HL-60 (cell line): ENCODE measurements around the gene SPTBN1.

Source experiments
- DNase-seq, 2 experiments: peaks; one replicate each; pipeline ENCODE4 v3.0.0-alpha.2; 2010 to 2020; ENCODE audit warnings: low read depth in 1 of 2, low spot score in 1 of 2
- H3K27ac ChIP-seq: fragments of 250-450 bp; sonication (Bioruptor Pico); replicated peaks from 2 replicates; pipeline ENCODE4 v1.5.1; 2020; ENCODE audit warnings: mild to moderate bottlenecking, moderate library complexity
- H3K27me3 ChIP-seq: fragments of 250-450 bp; sonication (Bioruptor Pico); 2 replicates; pipeline ENCODE4 v1.5.1; 2021; ENCODE audit warnings: mild to moderate bottlenecking, moderate library complexity; ENCODE audit not compliant: insufficient read depth, poor library complexity, severe bottlenecking
- H3K4me3 ChIP-seq: replicated peaks from 2 replicates; pipeline ENCODE4 v1.5.1; 2011; ENCODE audit warnings: mild to moderate bottlenecking, control low read depth, low read length; ENCODE audit not compliant: insufficient read depth
- GABPA ChIP-seq: IDR thresholded peaks from 2 replicates; pipeline ENCODE4 v1.6.1; 2012; ENCODE audit warnings: low read depth
- POLR2AphosphoS5 ChIP-seq: IDR thresholded peaks from 2 replicates; pipeline ENCODE4 v1.6.1; 2012; ENCODE audit warnings: low read depth
- SPI1 ChIP-seq: IDR thresholded peaks from 2 replicates; pipeline ENCODE4 v1.6.1; 2012; ENCODE audit warnings: low read depth, mild to moderate bottlenecking, borderline replicate concordance
- TF ChIP-seq, protein P1 (sequence below): IDR thresholded peaks from one replicate; pipeline ENCODE4 v1.5.1; 2011; ENCODE audit warnings: low read length, control low read depth, inconsistent platforms; ENCODE audit not compliant: insufficient read depth
- TF ChIP-seq, protein P2 (sequence below): IDR thresholded peaks from 2 replicates; pipeline ENCODE4 v1.6.1; 2012; ENCODE audit warnings: low read depth; ENCODE audit not compliant: insufficient replicate concordance

The SPTBN1 gene

DNA sequence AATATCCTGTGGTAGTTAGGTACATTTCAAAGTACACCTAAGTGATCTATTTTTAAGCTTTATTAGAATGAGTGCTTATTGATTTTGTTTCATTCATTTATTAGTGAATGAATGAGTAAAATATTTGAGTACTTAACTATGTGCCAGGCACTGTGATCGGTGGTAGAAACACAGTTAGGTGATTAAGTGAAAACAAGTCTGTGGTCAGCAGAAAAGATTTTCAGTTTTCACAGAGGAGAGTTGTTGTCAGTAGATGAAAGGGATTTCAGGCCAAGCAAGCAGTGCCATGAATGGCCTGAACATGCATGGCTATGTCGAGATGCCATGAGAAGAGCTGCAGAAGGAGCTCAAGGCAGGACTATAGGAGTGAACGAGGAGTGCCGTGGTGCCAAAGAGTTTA lies 85.9 kb downstream of the SPTBN1 start:
- no peak for DNase-seq
- no peaks in the 10 kb centered on the region for H3K27me3 ChIP-seq
- no peak overlapping the region for H3K27ac ChIP-seq
- no peak overlapping the region for H3K4me3 ChIP-seq
- TF ChIP-seq, protein P1, sequence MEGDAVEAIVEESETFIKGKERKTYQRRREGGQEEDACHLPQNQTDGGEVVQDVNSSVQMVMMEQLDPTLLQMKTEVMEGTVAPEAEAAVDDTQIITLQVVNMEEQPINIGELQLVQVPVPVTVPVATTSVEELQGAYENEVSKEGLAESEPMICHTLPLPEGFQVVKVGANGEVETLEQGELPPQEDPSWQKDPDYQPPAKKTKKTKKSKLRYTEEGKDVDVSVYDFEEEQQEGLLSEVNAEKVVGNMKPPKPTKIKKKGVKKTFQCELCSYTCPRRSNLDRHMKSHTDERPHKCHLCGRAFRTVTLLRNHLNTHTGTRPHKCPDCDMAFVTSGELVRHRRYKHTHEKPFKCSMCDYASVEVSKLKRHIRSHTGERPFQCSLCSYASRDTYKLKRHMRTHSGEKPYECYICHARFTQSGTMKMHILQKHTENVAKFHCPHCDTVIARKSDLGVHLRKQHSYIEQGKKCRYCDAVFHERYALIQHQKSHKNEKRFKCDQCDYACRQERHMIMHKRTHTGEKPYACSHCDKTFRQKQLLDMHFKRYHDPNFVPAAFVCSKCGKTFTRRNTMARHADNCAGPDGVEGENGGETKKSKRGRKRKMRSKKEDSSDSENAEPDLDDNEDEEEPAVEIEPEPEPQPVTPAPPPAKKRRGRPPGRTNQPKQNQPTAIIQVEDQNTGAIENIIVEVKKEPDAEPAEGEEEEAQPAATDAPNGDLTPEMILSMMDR = no peak
- no peak for TF ChIP-seq SPI1
- TF ChIP-seq GABPA = no peak
- TF ChIP-seq, protein P2, sequence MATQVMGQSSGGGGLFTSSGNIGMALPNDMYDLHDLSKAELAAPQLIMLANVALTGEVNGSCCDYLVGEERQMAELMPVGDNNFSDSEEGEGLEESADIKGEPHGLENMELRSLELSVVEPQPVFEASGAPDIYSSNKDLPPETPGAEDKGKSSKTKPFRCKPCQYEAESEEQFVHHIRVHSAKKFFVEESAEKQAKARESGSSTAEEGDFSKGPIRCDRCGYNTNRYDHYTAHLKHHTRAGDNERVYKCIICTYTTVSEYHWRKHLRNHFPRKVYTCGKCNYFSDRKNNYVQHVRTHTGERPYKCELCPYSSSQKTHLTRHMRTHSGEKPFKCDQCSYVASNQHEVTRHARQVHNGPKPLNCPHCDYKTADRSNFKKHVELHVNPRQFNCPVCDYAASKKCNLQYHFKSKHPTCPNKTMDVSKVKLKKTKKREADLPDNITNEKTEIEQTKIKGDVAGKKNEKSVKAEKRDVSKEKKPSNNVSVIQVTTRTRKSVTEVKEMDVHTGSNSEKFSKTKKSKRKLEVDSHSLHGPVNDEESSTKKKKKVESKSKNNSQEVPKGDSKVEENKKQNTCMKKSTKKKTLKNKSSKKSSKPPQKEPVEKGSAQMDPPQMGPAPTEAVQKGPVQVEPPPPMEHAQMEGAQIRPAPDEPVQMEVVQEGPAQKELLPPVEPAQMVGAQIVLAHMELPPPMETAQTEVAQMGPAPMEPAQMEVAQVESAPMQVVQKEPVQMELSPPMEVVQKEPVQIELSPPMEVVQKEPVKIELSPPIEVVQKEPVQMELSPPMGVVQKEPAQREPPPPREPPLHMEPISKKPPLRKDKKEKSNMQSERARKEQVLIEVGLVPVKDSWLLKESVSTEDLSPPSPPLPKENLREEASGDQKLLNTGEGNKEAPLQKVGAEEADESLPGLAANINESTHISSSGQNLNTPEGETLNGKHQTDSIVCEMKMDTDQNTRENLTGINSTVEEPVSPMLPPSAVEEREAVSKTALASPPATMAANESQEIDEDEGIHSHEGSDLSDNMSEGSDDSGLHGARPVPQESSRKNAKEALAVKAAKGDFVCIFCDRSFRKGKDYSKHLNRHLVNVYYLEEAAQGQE = no peak
- no peak for TF ChIP-seq POLR2AphosphoS5

DNA sequence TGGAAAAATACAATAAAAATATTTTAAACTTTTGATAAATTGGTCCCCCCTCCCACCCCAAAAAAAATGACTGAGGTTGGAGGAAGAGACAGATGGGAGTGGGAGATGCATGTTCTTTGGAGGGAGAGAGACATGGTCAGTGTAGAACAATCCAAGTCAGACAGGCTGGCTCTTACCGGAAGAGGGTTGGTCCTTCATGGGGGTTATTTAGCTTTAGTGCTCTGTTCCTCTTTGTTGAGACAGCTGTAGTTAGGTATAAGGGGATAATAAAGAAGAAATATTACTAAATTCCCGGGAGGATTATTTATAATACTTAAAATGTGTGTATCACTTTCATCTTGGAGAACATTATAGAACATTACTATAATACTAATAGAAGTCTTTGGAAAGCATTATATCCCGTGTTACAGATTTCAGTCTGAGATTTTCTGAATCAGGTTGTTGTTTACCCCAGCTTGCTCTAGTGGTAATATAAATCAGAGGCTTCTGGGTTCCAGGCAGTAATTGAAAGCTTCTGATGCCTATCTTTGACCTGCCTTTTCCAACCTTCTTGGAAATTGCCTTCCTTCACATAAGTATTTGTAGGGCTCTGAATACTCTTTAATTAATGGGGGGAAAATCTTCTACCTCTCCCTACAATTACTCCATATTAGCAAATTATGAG lies 87.7 kb downstream of the SPTBN1 start:
- Histone ChIP-seq H3K27ac (no peak overlapping the region), H3K4me3 (no peak overlapping the region), H3K27me3 (no peaks in the 10 kb centered on the region)
- TF ChIP-seq GABPA (no peak), SPI1 (no peak), POLR2AphosphoS5 (no peak)
- TF ChIP-seq, protein P2 = no peak
- TF ChIP-seq, protein P1 = no peak
- DNase-seq = no peak

DNA sequence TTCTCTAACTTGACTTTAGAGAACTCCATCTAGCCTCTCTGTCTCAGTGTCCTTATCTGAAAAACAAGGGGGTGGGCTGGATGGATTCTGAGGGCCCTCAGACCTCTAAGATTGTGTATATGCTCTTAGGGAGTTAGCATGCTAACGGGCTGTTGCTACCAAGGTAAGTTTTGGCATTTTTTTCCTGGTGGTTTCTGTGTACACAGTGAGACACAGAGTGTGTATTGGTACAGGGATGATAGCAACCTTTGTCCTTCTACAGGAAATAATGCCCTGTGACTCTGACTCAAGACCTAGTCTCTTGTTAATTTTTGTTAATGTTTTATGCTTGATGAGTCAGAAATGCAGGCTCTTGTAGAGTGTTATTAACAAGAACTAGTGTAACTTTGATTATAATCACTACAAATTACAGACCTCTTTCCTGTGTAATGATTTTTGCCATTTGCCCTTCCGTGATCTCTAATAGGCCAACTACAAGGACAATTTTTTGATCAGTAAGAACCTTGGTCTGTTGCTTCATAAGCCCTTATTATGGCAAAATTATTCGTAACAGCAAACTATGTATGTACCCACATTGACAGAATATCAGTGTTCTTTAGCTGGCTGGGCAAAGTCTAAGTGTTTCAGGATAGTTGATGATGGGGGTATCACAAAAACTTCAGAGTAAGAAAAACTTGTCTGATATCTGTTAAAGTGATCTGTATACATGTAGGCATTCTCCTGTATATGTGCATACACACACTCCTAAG lies 89.7 kb downstream of the SPTBN1 start:
- no peak overlapping the region for H3K27ac ChIP-seq
- DNase-seq = no peak
- H3K4me3 ChIP-seq = no peak overlapping the region
- H3K27me3 ChIP-seq = no peaks in the 10 kb centered on the region
- TF ChIP-seq, protein P1 = no peak
